ENCODE results near the gene OR10A6. TPM values are rescaled to one million over a fixed set of nuclear protein-coding genes. Genes with fewer than 3 reads are reported as not detected.

OR10A6 gene
- total and polyA plus RNA-seq, 10 donors: not detected

DNA sequence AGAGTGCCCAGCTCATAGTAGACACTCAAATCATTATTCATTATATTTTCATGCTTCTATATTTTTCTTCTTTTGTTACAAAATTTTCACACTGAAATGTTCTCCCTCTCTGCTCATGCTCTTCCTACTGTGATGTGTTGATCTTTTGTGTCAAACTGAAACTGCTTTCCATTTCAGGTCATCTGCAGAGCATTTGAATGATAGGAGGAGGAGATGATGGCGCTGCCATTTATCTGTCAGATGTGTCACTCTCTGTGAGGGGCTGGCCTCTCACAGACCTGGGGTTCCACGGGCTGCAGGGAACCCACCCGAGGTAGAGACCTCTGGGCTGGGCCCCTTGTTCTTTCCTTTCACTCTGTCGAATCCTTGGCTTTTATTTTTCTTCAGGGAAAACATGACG, 41.1 kb downstream of the OR10A6 start:
- WGBS, 5 donors: 51 to 61% (median 59%) methylated on average over 5 of the region's 5 CpGs

DNA sequence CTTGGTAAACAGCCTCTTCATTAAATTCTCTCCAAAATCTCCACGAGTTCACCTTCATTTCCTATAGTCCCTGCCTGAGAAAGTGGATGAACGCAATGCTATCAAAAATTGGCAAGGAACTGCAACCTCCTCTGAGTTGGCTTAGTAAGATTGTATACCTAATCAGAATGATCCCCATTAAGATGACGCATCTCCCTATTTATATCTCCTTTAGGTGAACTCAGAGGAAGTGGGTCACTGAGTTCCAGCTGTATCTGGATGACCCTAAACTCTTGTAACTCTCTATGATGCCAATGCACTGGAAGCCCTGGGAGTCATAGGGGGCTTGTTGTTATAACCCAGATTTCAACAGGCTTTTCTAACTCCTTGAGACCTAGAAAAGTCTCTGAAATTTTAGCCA, 48.2 kb downstream of the OR10A6 start:
- H3K27ac ChIP-seq: no peak overlapping the region
- intact Hi-C loops (cut with DNase I; ENCODE audit: low total_unique reads): no loop called here
- H3K4me3 ChIP-seq: no peak overlapping the region
- WGBS, 5 donors: 60 to 73% (median 66%) methylated on average over 3 of the region's 3 CpGs
- no peaks in the 10 kb centered on the region for H3K4me1 ChIP-seq
- no peak for DNase-seq
- TF ChIP-seq, protein P1, sequence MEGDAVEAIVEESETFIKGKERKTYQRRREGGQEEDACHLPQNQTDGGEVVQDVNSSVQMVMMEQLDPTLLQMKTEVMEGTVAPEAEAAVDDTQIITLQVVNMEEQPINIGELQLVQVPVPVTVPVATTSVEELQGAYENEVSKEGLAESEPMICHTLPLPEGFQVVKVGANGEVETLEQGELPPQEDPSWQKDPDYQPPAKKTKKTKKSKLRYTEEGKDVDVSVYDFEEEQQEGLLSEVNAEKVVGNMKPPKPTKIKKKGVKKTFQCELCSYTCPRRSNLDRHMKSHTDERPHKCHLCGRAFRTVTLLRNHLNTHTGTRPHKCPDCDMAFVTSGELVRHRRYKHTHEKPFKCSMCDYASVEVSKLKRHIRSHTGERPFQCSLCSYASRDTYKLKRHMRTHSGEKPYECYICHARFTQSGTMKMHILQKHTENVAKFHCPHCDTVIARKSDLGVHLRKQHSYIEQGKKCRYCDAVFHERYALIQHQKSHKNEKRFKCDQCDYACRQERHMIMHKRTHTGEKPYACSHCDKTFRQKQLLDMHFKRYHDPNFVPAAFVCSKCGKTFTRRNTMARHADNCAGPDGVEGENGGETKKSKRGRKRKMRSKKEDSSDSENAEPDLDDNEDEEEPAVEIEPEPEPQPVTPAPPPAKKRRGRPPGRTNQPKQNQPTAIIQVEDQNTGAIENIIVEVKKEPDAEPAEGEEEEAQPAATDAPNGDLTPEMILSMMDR (IDR thresholded peaks at IDR 0.05 in 8 of 11, conservative IDR thresholded peaks at IDR 0.05 in 3 of 11): no peak
- no peak for TF ChIP-seq POLR2A (IDR thresholded peaks at IDR 0.05)
- no peak for TF ChIP-seq POLR2AphosphoS5 (IDR thresholded peaks at IDR 0.05)
- H3K36me3 ChIP-seq: no peaks in the 10 kb centered on the region
- H3K27me3 ChIP-seq (replicated peaks in 1 of 7): peaks cover 0 to 12% (median 0%) of the 10 kb centered on the region in 7 donors
- no peaks in the 10 kb centered on the region for H3K9me3 ChIP-seq

More for the DNA sequence above, 41.1 kb downstream of the OR10A6 start:
- peaks cover 0 to 11% (median 6%) of the 10 kb centered on the region in 6 donors for H3K4me1 ChIP-seq
- no peaks in the 10 kb centered on the region for H3K9me3 ChIP-seq
- no peak for TF ChIP-seq POLR2AphosphoS5 (IDR thresholded peaks at IDR 0.05)
- TF ChIP-seq POLR2A (IDR thresholded peaks at IDR 0.05): no peak
- TF ChIP-seq, protein P1 (IDR thresholded peaks at IDR 0.05 in 8 of 11, conservative IDR thresholded peaks at IDR 0.05 in 3 of 11): no peak
- H3K4me3 ChIP-seq: no peak overlapping the region
- H3K27ac ChIP-seq: no peak overlapping the region
- intact Hi-C loops (cut with DNase I; ENCODE audit: low total_unique reads): loop anchor here (5.0 kb wide), 1 partner anchor 97 kb away; the partner anchor contains the start of gene EIF3F
- no peaks in the 10 kb centered on the region for H3K27me3 ChIP-seq (replicated peaks in 1 of 7)
- DNase-seq: no peak
- no peaks in the 10 kb centered on the region for H3K36me3 ChIP-seq

Small RNA genes lying within 50 kb of the gene (small RNA-seq; reads per million reads assigned to genes)
- gene COX6CP5 (0 reads per million in 4 donors), gene RNU6-943P (0 reads per million in 4 donors)

Other genes with a start within 250 kb of the OR10A6 start
- not detected for gene OVCH2, start 224.8 kb downstream of the OR10A6 start, total RNA-seq
- gene OVCH2, start 224.8 kb downstream of the OR10A6 start, polyA plus RNA-seq: not detected
- not detected for gene OR5P2, start 134.3 kb downstream of the OR10A6 start, total RNA-seq
- not detected for gene OR5P2, start 134.3 kb downstream of the OR10A6 start, polyA plus RNA-seq
- not detected for gene OR5P3, start 100.4 kb downstream of the OR10A6 start, total RNA-seq
- gene OR5P3, start 100.4 kb downstream of the OR10A6 start, polyA plus RNA-seq: not detected
- not detected for gene OR10A3, start 10.4 kb upstream of the OR10A6 start, total RNA-seq
- not detected for gene OR10A3, start 10.4 kb upstream of the OR10A6 start, polyA plus RNA-seq
- not detected for gene NLRP10, start 34.2 kb upstream of the OR10A6 start, total RNA-seq
- not detected for gene NLRP10, start 34.2 kb upstream of the OR10A6 start, polyA plus RNA-seq
- gene EIF3F, start 56.1 kb upstream of the OR10A6 start, total RNA-seq: 100 to 1,000 TPM; 189 to 351 (median 204) TPM
- 100 to 1,000 TPM; 343 to 437 (median 350) TPM for gene EIF3F, start 56.1 kb upstream of the OR10A6 start, polyA plus RNA-seq
- gene TUB, start 149.9 kb upstream of the OR10A6 start, total RNA-seq: 1 to 10 TPM; 1.4 to 3.2 (median 2.1) TPM
- gene TUB, start 149.9 kb upstream of the OR10A6 start, polyA plus RNA-seq: under 1 TPM; 0.17 to 0.42 (median 0.21) TPM
- gene RIC3, start 237.8 kb upstream of the OR10A6 start, total RNA-seq: 10 to 100 TPM; 13.4 to 32.7 (median 24.1) TPM
- 10 to 100 TPM; 11.6 to 32.2 (median 15.0) TPM for gene RIC3, start 237.8 kb upstream of the OR10A6 start, polyA plus RNA-seq

Measured in spleen (tissue), 11 donors.